Smooth muscle cell (in vitro differentiated cells): Measurements from ENCODE around the gene PLAGL2. TPM values are rescaled to one million over a fixed set of nuclear protein-coding genes. Genes with fewer than 3 reads are reported as not detected.

Experiments
- DNase-seq: peaks from one replicate; lab custom pipeline; 2025; ENCODE audit not compliant: unreplicated experiment; lab: John Stamatoyannopoulos, UW
- H2AFZ ChIP-seq: fragments of 200-600 bp; sonication (generic); 2 replicates; pipeline ENCODE4 v1.6.0; 2016; ENCODE audit warnings: antibody characterized with exemption, low read depth, mild to moderate bottlenecking
- H3F3A ChIP-seq: fragments of 200-600 bp; sonication (generic); 2 replicates; pipeline ENCODE4 v1.6.0; 2017; ENCODE audit warnings: antibody characterized with exemption, low read depth
- H3K27ac ChIP-seq: fragments of 200-600 bp; sonication (generic); 2 replicates; pipeline ENCODE4 v1.5.1; 2016; ENCODE audit warnings: low read depth, mild to moderate bottlenecking
- H3K27me3 ChIP-seq: fragments of 200-600 bp; sonication (generic); 2 replicates; pipeline ENCODE4 v1.6.1; 2016; ENCODE audit warnings: low read depth, mild to moderate bottlenecking
- H3K36me3 ChIP-seq: fragments of 200-600 bp; sonication (generic); 2 replicates; pipeline ENCODE4 v1.5.1; 2016; ENCODE audit warnings: low read depth
- H3K4me1 ChIP-seq: fragments of 200-600 bp; sonication (generic); 2 replicates; pipeline ENCODE4 v1.5.1; 2016; ENCODE audit warnings: low read depth
- H3K4me2 ChIP-seq: fragments of 200-600 bp; sonication (generic); 2 replicates; pipeline ENCODE4 v1.6.0; 2016; ENCODE audit warnings: mild to moderate bottlenecking
- H3K4me3 ChIP-seq: fragments of 200-600 bp; sonication (generic); 2 replicates; pipeline ENCODE4 v1.5.1; 2016; ENCODE audit warnings: mild to moderate bottlenecking
- H3K79me2 ChIP-seq: fragments of 200-600 bp; sonication (generic); 2 replicates; pipeline ENCODE4 v1.6.0; 2016; ENCODE audit warnings: low read depth, mild to moderate bottlenecking
- H3K9ac ChIP-seq: fragments of 200-600 bp; sonication (generic); 2 replicates; pipeline ENCODE4 v1.6.0; 2016; ENCODE audit warnings: low read depth
- H3K9me3 ChIP-seq: fragments of 200-600 bp; sonication (generic); replicated peaks from 2 replicates; pipeline ENCODE4 v1.5.1; 2016; ENCODE audit warnings: low read depth
- H4K20me1 ChIP-seq: fragments of 200-600 bp; sonication (generic); 2 replicates; pipeline ENCODE4 v1.6.0; 2016; ENCODE audit warnings: low read depth
- WGBS: methylation state at CpG from one replicate; pipeline ENCODE4 v1.1.7; 2016; ENCODE audit warnings: low lambda C conversion rate; 5-methylcytosine and 5-hydroxymethylcytosine counted together
- polyA plus RNA-seq: library from polyadenylated mRNA; unstranded; fragments of >200 nt; fragmentation: Nextera tagmentation; extraction: Ambion mirVana; gene quantifications from 2 replicates; pipeline ENCODE4 v1.2.1, GENCODE V29; 2016
- total RNA-seq: library from RNA; depleted of rRNA; stranded (reverse); fragments of >200 nt; gene quantifications from 2 replicates; pipeline ENCODE4 v1.2.3, GENCODE V29; 2014
- TF ChIP-seq, protein P1 (sequence below): fragments of 200-600 bp; sonication (generic); IDR thresholded peaks from 2 replicates; pipeline ENCODE4 v1.5.1; 2017; ENCODE audit warnings: borderline replicate concordance, mild to moderate bottlenecking, antibody characterized with exemption; ENCODE audit not compliant: insufficient read depth, poor library complexity, severe bottlenecking

The PLAGL2 gene
- total and polyA plus RNA-seq, 2 experiments from 2014 or later, result 10.4 to 18.7 TPM

DNA sequence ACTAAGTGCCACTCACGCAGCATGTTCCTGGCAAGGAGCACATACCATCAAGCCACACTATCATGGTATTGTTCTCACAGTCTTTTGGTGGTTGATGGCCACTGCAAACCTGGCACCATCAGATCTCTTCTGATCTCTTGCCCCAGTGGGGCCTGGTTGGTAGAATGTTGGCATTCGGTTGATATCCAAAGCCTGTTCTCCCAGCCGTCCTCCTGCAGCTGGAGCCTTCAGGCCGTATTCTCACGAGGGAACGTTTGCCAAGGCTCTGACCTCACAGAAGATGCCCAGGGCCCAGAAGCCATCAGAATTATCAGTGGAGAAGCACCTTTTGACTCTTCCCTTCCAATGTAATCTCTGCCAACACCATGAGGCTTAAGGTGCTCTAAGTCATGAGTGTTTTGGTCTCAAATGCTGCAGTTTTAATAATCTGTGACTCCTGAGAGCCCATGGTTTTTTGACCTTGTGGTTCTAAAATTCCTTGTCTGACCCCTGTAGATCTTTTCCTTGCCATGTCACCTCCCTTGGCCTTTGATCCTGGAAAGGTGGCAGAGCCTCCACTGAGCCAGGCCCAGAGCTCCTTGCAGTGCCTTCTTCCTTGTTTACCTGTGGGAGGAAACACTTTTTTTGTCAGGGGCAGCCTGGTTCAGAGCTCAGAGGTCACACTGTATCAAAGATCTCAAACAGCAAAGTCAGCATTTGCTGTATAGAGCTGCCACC, 27.9 kb upstream of the PLAGL2 start:
- no peaks in the 10 kb centered on the region for H3K4me1 ChIP-seq
- H3K27me3 ChIP-seq, result no peaks in the 10 kb centered on the region

DNA sequence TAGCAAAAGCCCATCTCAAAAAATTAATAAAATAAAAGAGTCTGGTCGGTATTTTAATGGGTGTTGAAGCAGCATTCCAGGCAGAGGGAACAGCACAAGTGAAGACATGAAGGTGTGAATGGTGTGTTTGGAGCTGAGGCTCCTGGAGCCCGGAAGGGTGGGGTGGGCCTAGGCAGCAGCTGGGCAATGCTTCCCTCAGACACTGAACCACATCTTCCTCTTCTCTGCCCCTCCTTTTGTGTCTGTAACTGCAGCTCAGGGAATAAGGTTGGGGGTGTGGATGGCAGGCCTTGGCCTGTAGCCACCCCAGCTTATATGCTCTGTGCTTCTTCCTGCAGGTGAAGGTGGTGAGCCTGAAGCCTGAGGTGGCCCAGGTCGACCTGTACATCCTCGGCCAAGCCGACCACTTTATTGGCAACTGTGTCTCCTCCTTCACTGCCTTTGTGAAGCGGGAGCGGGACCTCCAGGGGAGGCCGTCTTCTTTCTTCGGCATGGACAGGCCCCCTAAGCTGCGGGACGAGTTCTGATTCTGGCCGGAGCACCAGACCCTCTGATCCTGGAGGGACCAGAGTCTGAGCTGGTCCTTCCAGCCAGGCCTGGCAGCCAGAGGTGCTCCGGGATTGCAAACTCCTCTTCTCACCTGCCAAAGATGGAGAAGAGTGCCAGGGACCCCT, 26.7 kb upstream of the PLAGL2 start:
- Histone ChIP-seq H4K20me1 (no peaks in the 10 kb centered on the region), H3K27me3 (no peaks in the 10 kb centered on the region), H3K36me3 (peaks cover 5% of the 10 kb centered on the region), H3K79me2 (no peaks in the 10 kb centered on the region), H3K27ac (no peak overlapping the region), H3F3A (no peaks in the 10 kb centered on the region), H3K4me3 (no peak overlapping the region), H3K9me3 (no peaks in the 10 kb centered on the region), H2AFZ (no peak overlapping the region), H3K4me2 (no peak overlapping the region), H3K4me1 (no peaks in the 10 kb centered on the region), H3K9ac (no peak overlapping the region)
- DNase-seq, result no peak
- 97% methylated on average over 13 of the region's 13 CpGs for WGBS
- TF ChIP-seq, protein P1, sequence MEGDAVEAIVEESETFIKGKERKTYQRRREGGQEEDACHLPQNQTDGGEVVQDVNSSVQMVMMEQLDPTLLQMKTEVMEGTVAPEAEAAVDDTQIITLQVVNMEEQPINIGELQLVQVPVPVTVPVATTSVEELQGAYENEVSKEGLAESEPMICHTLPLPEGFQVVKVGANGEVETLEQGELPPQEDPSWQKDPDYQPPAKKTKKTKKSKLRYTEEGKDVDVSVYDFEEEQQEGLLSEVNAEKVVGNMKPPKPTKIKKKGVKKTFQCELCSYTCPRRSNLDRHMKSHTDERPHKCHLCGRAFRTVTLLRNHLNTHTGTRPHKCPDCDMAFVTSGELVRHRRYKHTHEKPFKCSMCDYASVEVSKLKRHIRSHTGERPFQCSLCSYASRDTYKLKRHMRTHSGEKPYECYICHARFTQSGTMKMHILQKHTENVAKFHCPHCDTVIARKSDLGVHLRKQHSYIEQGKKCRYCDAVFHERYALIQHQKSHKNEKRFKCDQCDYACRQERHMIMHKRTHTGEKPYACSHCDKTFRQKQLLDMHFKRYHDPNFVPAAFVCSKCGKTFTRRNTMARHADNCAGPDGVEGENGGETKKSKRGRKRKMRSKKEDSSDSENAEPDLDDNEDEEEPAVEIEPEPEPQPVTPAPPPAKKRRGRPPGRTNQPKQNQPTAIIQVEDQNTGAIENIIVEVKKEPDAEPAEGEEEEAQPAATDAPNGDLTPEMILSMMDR, result no peak

More for the DNA sequence above, 27.9 kb upstream of the PLAGL2 start:
- WGBS, result 89% methylated on average over 6 of the region's 6 CpGs
- Histone ChIP-seq H3K27ac (no peak overlapping the region), H3K9ac (no peak overlapping the region), H3K79me2 (no peaks in the 10 kb centered on the region), H3K4me3 (no peak overlapping the region), H4K20me1 (no peaks in the 10 kb centered on the region), H3K4me2 (no peak overlapping the region), H3K36me3 (peaks cover 5% of the 10 kb centered on the region), H3F3A (no peaks in the 10 kb centered on the region), H2AFZ (no peak overlapping the region), H3K9me3 (no peaks in the 10 kb centered on the region)
- no peak for DNase-seq
- TF ChIP-seq, protein P1, result no peak

DNA sequence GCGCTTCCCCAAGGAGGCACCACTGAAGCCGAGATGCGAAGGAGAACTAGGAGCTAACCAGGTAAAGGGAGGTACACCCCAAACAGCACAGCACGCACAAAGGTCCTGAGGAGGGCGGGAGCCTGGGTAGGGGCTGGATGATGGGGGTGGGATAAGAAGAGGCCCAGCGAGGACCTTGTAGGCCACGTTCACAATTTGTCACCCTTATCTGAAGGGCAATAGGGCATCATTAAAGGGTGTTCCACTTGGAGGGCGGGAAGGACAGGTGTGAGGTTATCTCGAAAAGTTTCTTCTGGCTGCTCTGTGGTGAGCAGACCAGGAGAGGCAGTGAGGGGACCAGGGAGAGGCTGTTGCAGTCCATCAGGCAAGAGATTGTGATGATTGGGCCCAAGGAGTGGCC, 25.7 kb upstream of the PLAGL2 start:
- Histone ChIP-seq H3K27me3 (no peaks in the 10 kb centered on the region), H2AFZ (no peak overlapping the region), H3K4me1 (no peaks in the 10 kb centered on the region), H3K9ac (no peak overlapping the region), H3K4me2 (no peak overlapping the region), H3K4me3 (no peak overlapping the region), H4K20me1 (no peaks in the 10 kb centered on the region), H3K27ac (no peak overlapping the region), H3K36me3 (peaks cover 5% of the 10 kb centered on the region), H3K9me3 (no peaks in the 10 kb centered on the region), H3F3A (no peaks in the 10 kb centered on the region), H3K79me2 (no peaks in the 10 kb centered on the region)
- over 99% methylated on average over 9 of the region's 9 CpGs for WGBS
- DNase-seq, result no peak
- TF ChIP-seq, protein P1, result no peak

DNA sequence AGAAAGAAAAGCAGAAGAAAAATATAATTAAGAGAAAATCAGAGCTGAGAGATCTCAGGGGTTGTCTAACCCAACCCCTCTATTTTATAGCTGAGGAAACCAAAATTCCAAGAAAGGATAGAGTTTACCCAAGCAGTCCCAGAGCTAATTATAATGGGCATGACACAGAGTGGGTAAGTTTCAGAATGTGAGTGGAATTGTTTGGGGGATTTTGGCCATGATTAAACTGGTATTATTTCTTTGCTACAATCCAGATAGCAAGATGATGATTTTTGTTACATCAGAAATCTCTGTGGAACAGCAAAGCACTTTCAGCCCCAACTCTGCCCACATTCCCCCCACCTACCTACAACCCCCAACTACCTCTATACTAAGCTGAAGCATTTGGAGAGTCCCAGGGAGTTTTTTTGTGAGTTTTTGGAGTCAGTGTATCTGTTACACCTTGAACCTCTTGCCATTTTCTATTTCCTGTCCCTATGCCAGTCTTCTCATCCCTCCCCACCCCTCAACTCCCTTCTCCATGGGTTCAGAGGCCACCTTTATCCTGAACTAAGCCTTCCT, 24.9 kb upstream of the PLAGL2 start:
- Histone ChIP-seq H3K27me3 (no peaks in the 10 kb centered on the region), H3F3A (no peaks in the 10 kb centered on the region), H3K4me2 (no peak overlapping the region), H3K4me3 (no peak overlapping the region), H4K20me1 (no peaks in the 10 kb centered on the region), H3K79me2 (no peaks in the 10 kb centered on the region), H3K27ac (peak overlapping the region; percentile 63), H2AFZ (no peak overlapping the region), H3K4me1 (no peaks in the 10 kb centered on the region), H3K9me3 (no peaks in the 10 kb centered on the region), H3K36me3 (peaks cover 5% of the 10 kb centered on the region), H3K9ac (no peak overlapping the region)
- no peak for DNase-seq
- TF ChIP-seq, protein P1, result no peak
